DND-41 (cell line): ENCODE data around the gene SLC7A1.

Source experiments
- EZH2 ChIP-seq: IDR thresholded peaks from 3 replicates; pipeline ENCODE4 v1.6.1; 2012; ENCODE audit warnings: borderline replicate concordance, low read depth, mild to moderate bottlenecking, moderate library complexity, low read length, inconsistent platforms; ENCODE audit not compliant: severe bottlenecking
- TF ChIP-seq, protein P1 (sequence below): IDR thresholded peaks from 2 replicates; pipeline ENCODE4 v1.5.1; 2012; ENCODE audit warnings: borderline replicate concordance, low read length, moderate library complexity, mild to moderate bottlenecking; ENCODE audit not compliant: poor library complexity, severe bottlenecking; ENCODE audit errors: extremely low read depth

DNA sequence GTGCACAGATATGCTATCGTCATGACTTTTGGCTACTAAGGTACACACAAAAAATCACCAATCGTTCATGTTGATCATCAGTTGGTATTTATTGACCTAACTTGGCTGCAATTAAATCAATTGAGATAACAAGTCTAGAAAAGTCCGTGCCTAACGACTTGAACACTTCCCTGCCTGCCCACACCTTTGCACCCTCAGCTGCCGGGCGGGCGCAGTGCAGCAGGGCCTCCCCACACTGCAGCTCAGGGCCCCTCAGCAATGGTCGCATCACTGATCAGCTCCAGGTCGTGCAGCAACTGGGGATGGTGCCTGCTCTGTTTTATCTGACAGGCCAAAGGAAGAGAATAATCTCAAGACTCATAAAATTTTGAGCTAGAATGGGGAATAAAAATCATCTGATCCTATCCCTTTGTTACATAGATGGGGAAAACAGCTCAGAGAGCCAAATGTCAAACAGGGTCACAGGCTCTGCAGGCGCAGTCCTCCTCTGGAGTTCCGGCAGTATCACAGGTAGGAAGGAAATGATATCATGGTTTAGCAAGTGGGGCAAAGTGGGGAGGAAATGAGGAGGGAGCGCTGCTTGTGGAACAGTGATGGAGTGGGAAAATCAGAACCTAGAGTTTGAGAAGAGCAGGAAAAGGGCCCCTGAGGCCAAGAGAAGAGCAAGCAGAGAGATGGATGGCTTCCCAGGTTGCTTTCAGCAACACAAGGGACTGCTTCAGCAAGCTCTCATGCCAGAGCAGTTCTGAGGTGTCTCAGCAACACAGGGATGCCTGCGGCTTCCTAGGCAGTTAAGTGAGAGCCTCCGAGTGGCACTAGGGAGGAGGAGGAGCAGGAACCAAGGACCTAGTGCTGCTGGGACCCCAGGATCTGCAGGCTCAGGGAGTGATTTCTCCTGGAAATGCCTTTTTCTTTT is 57.5 kb downstream of the SLC7A1 start:
- TF ChIP-seq EZH2 = no peak
- TF ChIP-seq, protein P1, sequence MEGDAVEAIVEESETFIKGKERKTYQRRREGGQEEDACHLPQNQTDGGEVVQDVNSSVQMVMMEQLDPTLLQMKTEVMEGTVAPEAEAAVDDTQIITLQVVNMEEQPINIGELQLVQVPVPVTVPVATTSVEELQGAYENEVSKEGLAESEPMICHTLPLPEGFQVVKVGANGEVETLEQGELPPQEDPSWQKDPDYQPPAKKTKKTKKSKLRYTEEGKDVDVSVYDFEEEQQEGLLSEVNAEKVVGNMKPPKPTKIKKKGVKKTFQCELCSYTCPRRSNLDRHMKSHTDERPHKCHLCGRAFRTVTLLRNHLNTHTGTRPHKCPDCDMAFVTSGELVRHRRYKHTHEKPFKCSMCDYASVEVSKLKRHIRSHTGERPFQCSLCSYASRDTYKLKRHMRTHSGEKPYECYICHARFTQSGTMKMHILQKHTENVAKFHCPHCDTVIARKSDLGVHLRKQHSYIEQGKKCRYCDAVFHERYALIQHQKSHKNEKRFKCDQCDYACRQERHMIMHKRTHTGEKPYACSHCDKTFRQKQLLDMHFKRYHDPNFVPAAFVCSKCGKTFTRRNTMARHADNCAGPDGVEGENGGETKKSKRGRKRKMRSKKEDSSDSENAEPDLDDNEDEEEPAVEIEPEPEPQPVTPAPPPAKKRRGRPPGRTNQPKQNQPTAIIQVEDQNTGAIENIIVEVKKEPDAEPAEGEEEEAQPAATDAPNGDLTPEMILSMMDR = no peak
